Measurements from ENCODE around the gene TXNDC16. TPM values are rescaled to one million over a fixed set of nuclear protein-coding genes. Genes with fewer than 3 reads are reported as not detected.

The TXNDC16 gene
- total RNA-seq, 1 experiment from 2014 or later = 13.2 TPM

DNA sequence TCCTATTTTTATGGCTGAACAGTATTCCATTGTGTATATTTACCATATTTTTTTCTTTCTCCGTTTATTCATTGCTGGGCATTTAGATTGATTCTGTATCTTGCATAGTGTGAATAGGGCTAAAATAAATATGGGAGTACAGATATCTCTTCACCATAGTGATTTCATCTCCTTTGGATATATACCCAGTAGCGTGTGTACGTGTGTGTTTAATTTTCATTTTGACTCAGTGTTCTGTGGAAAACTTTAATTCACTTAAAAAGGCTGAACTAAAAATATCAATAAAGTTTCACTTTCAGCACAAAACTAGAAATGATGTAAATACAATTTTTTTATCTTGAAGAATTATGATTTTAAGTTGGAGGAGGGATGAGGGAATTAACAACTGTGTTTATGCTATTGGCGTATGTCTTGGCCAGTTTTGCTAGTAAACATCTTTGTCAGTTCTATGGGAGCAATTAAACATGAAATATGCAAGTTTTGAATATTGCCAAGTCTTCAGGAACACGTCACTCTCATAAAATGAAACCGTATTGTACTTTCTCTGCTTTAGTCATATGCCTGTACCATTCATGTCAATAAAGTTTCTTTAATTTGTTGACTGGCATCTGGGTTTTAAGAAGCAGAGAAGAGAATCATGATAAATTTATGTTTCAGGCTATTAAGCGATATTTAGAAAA, 138.4 kb downstream of the TXNDC16 start:
- TF ChIP-seq, protein P1, sequence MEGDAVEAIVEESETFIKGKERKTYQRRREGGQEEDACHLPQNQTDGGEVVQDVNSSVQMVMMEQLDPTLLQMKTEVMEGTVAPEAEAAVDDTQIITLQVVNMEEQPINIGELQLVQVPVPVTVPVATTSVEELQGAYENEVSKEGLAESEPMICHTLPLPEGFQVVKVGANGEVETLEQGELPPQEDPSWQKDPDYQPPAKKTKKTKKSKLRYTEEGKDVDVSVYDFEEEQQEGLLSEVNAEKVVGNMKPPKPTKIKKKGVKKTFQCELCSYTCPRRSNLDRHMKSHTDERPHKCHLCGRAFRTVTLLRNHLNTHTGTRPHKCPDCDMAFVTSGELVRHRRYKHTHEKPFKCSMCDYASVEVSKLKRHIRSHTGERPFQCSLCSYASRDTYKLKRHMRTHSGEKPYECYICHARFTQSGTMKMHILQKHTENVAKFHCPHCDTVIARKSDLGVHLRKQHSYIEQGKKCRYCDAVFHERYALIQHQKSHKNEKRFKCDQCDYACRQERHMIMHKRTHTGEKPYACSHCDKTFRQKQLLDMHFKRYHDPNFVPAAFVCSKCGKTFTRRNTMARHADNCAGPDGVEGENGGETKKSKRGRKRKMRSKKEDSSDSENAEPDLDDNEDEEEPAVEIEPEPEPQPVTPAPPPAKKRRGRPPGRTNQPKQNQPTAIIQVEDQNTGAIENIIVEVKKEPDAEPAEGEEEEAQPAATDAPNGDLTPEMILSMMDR (conservative IDR thresholded peaks at IDR 0.05) = no peak
- H2BK15ac ChIP-seq (ENCODE audit: low read depth, low read length) = no peak overlapping the region
- no peak overlapping the region for H3K9ac ChIP-seq (ENCODE audit: extremely low read depth, insufficient read length, low read length)
- H3K14ac ChIP-seq (ENCODE audit: insufficient read depth, low read length) = no peak overlapping the region
- H2AK5ac ChIP-seq (ENCODE audit: insufficient read length, low read length) = no peak overlapping the region
- H2BK12ac ChIP-seq (ENCODE audit: insufficient read length, low read depth, low read length) = no peak overlapping the region
- no peak overlapping the region for H3T11ph ChIP-seq (ENCODE audit: low read length)
- H3K18ac ChIP-seq (ENCODE audit: insufficient read length, low read depth, low read length) = no peak overlapping the region
- H2BK20ac ChIP-seq (ENCODE audit: low read depth, low read length, poor library complexity, severe bottlenecking) = no peak overlapping the region
- no peaks in the 10 kb centered on the region for H3K79me1 ChIP-seq (ENCODE audit: insufficient read depth, low read depth, low read length, poor library complexity, severe bottlenecking)
- no peak overlapping the region for H3K4ac ChIP-seq (ENCODE audit: low read depth, low read length)
- Mint-ChIP-seq H3K9me3 (no peaks in the 10 kb centered on the region), H3K4me1 (no peaks in the 10 kb centered on the region), H3K27ac (no peak overlapping the region), H3K4me3 (no peak overlapping the region), H3K27me3 (ENCODE audit: low read depth) (no peaks in the 10 kb centered on the region), H3K36me3 (ENCODE audit: insufficient read depth in 1 of 3, low read depth in 3 of 3) (no peaks in the 10 kb centered on the region)
- H3K79me2 ChIP-seq (ENCODE audit: insufficient read depth, low read length) = no peaks in the 10 kb centered on the region
- H3K56ac ChIP-seq (ENCODE audit: insufficient read length, low read depth, low read length) = no peak overlapping the region
- H4K20me1 ChIP-seq (ENCODE audit: control insufficient read depth, insufficient read depth, insufficient read length) = no peaks in the 10 kb centered on the region
- H3K9me3 ChIP-seq (ENCODE audit: control insufficient read depth, low read depth, low read length) = no peaks in the 10 kb centered on the region
- H2AFZ ChIP-seq (ENCODE audit: low read length) = no peak overlapping the region
- no peaks in the 10 kb centered on the region for H3K23me2 ChIP-seq (ENCODE audit: insufficient read length, low read depth, low read length, poor library complexity, severe bottlenecking)
- no peak overlapping the region for H4K8ac ChIP-seq (replicated peaks; ENCODE audit: insufficient read length, low read depth, low read length)
- H4K5ac ChIP-seq (ENCODE audit: insufficient read length, low read depth, low read length) = no peak overlapping the region
- DNase-seq = no peak
- no peaks in the 10 kb centered on the region for H3K4me1 ChIP-seq (ENCODE audit: insufficient read depth, low read length)
- no CpG with 5 or more reads among the region's 7 CpGs for WGBS (ENCODE audit: extremely low coverage, insufficient read length, low lambda C conversion rate)
- no peak overlapping the region for H3K23ac ChIP-seq (ENCODE audit: insufficient read length, low read depth, low read length)
- H3K27ac ChIP-seq (ENCODE audit: insufficient read length, low read depth, low read length) = no peak overlapping the region
- no peak overlapping the region for H3K4me2 ChIP-seq (ENCODE audit: insufficient read depth, insufficient read length, low read length)
- no peak overlapping the region for H4K91ac ChIP-seq (ENCODE audit: insufficient read length, low read depth, low read length)
- no peak overlapping the region for H2BK120ac ChIP-seq (ENCODE audit: low read depth, low read length, poor library complexity, severe bottlenecking)
- no peaks in the 10 kb centered on the region for H3K27me3 ChIP-seq (ENCODE audit: insufficient read depth, low read length)
- no peak overlapping the region for H2BK5ac ChIP-seq (ENCODE audit: insufficient read length, low read length)

All from H9 (cell line).